ENCODE results near the gene SF3B6. TPM values are rescaled to one million over a fixed set of nuclear protein-coding genes. Genes with fewer than 3 reads are reported as not detected.
"Not testable (repeated sequence)": the region's sequence is repeated elsewhere in the genome, so short reads cannot be mapped to it uniquely, and the experiment has no call there.

The SF3B6 gene
- total and polyA plus RNA-seq, 2 donors (not counting 1 experiment from before 2014, with no cell fraction given), result 134 to 210 TPM

- no peaks in the 10 kb centered on the region for H3K9me3 ChIP-seq (ENCODE audit: control insufficient read depth, insufficient read depth, low read depth, low read length)
- peaks cover 10% of the 10 kb centered on the region for H3K79me2 ChIP-seq (ENCODE audit: control insufficient read depth, insufficient read depth, low read length)
- DNase-seq (ENCODE audit: low read depth in 2 of 2), result peak; percentile 98 to 100
- no peaks in the 10 kb centered on the region for H3K36me3 ChIP-seq (ENCODE audit: control insufficient read depth, insufficient read depth, low read length)
- TF ChIP-seq CTCF (conservative IDR thresholded peaks at IDR 0.05 in 1 of 2, IDR thresholded peaks at IDR 0.05 in 1 of 2; ENCODE audit: low read depth in 1 of 2, low read length in 2 of 2), result no peak
- TF ChIP-seq EZH2 (IDR thresholded peaks at IDR 0.05; ENCODE audit: low read length, missing control alignments), result no peak
- H3K4me3 ChIP-seq (replicated peaks in 1 of 4; ENCODE audit: control extremely low read depth in 1 of 4, insufficient read depth in 1 of 4, low read depth in 3 of 4, low read length in 4 of 4), result peak within 1 kb of the TSS; percentile 78 to 97 (median 83)
- H3K4me1 ChIP-seq (ENCODE audit: control insufficient read depth, extremely low read depth, insufficient read depth, low read length), result peaks cover 2% of the 10 kb centered on the region
- peak within 1 kb of the TSS; percentile 85 for H2AFZ ChIP-seq (ENCODE audit: low read length)
- no peaks in the 10 kb centered on the region for H4K20me1 ChIP-seq (ENCODE audit: control insufficient read depth, extremely low read depth, insufficient read depth, low read length)
- H3K4me2 ChIP-seq (ENCODE audit: extremely low read depth, insufficient read depth, low read length), result peak within 1 kb of the TSS; percentile 85
- no peak within 1 kb of the TSS for H3K27ac ChIP-seq (ENCODE audit: insufficient read depth, low read length)
- H3K27me3 ChIP-seq (ENCODE audit: control insufficient read depth, insufficient read depth, low read length), result no peaks in the 10 kb centered on the region
- H3K9ac ChIP-seq (ENCODE audit: insufficient read depth, low read length), result peak within 1 kb of the TSS; percentile 50
Observed at GRCh38 chr2:24046930-24047702, 29.0 kb downstream of the SF3B6 start, which contains the start of gene WDCP. WDCP (minus strand) TSS chr2:24047391; CDS start chr2:24039494, 7,897 bp downstream.

GRCh38 chr2:24046599-24046929, 29.6 kb downstream of the SF3B6 start:
- peak overlapping the region; percentile 78 to 97 (median 83) for H3K4me3 ChIP-seq (replicated peaks in 1 of 4; ENCODE audit: control extremely low read depth in 1 of 4, insufficient read depth in 1 of 4, low read depth in 3 of 4, low read length in 4 of 4)
- H3K27me3 ChIP-seq (ENCODE audit: control insufficient read depth, insufficient read depth, low read length), result no peaks in the 10 kb centered on the region
- DNase-seq (ENCODE audit: low read depth in 2 of 2), result peak in 1 of 2 donors; percentile 5
- TF ChIP-seq EZH2 (IDR thresholded peaks at IDR 0.05; ENCODE audit: low read length, missing control alignments) (no peak), CTCF (conservative IDR thresholded peaks at IDR 0.05 in 1 of 2, IDR thresholded peaks at IDR 0.05 in 1 of 2; ENCODE audit: low read depth in 1 of 2, low read length in 2 of 2) (no peak)
- peaks cover 10% of the 10 kb centered on the region for H3K79me2 ChIP-seq (ENCODE audit: control insufficient read depth, insufficient read depth, low read length)
- peak overlapping the region; percentile 85 for H2AFZ ChIP-seq (ENCODE audit: low read length)
- H4K20me1 ChIP-seq (ENCODE audit: control insufficient read depth, extremely low read depth, insufficient read depth, low read length), result no peaks in the 10 kb centered on the region
- peaks cover 2% of the 10 kb centered on the region for H3K4me1 ChIP-seq (ENCODE audit: control insufficient read depth, extremely low read depth, insufficient read depth, low read length)
- no peak overlapping the region for H3K27ac ChIP-seq (ENCODE audit: insufficient read depth, low read length)
- H3K9ac ChIP-seq (ENCODE audit: insufficient read depth, low read length), result peak overlapping the region; percentile 50
- H3K4me2 ChIP-seq (ENCODE audit: extremely low read depth, insufficient read depth, low read length), result peak overlapping the region; percentile 85
- H3K36me3 ChIP-seq (ENCODE audit: control insufficient read depth, insufficient read depth, low read length), result no peaks in the 10 kb centered on the region
- no peaks in the 10 kb centered on the region for H3K9me3 ChIP-seq (ENCODE audit: control insufficient read depth, insufficient read depth, low read depth, low read length)

GRCh38 chr2:24045511-24046508, 30.3 kb downstream of the SF3B6 start:
- H3K4me1 ChIP-seq (ENCODE audit: control insufficient read depth, extremely low read depth, insufficient read depth, low read length), result peaks cover 2% of the 10 kb centered on the region
- H2AFZ ChIP-seq (ENCODE audit: low read length), result no peak overlapping the region
- peak overlapping the region; percentile 20 for H3K9ac ChIP-seq (ENCODE audit: insufficient read depth, low read length)
- no peaks in the 10 kb centered on the region for H4K20me1 ChIP-seq (ENCODE audit: control insufficient read depth, extremely low read depth, insufficient read depth, low read length)
- no peak overlapping the region for H3K27ac ChIP-seq (ENCODE audit: insufficient read depth, low read length)
- DNase-seq (ENCODE audit: low read depth in 2 of 2), result no peak
- H3K4me2 ChIP-seq (ENCODE audit: extremely low read depth, insufficient read depth, low read length), result peak overlapping the region; percentile 85
- H3K4me3 ChIP-seq (replicated peaks in 1 of 4; ENCODE audit: control extremely low read depth in 1 of 4, insufficient read depth in 1 of 4, low read depth in 3 of 4, low read length in 4 of 4), result peak overlapping the region; percentile 78 to 97 (median 83)
- TF ChIP-seq EZH2 (IDR thresholded peaks at IDR 0.05; ENCODE audit: low read length, missing control alignments), result no peak
- TF ChIP-seq CTCF (conservative IDR thresholded peaks at IDR 0.05 in 1 of 2, IDR thresholded peaks at IDR 0.05 in 1 of 2; ENCODE audit: low read depth in 1 of 2, low read length in 2 of 2), result no peak
- peaks cover 10% of the 10 kb centered on the region for H3K79me2 ChIP-seq (ENCODE audit: control insufficient read depth, insufficient read depth, low read length)
- H3K27me3 ChIP-seq (ENCODE audit: control insufficient read depth, insufficient read depth, low read length), result no peaks in the 10 kb centered on the region
- no peaks in the 10 kb centered on the region for H3K36me3 ChIP-seq (ENCODE audit: control insufficient read depth, insufficient read depth, low read length)
- H3K9me3 ChIP-seq (ENCODE audit: control insufficient read depth, insufficient read depth, low read depth, low read length), result no peaks in the 10 kb centered on the region

- H3K4me2 ChIP-seq (ENCODE audit: extremely low read depth, insufficient read depth, low read length); H3K9ac ChIP-seq (ENCODE audit: insufficient read depth, low read length); H3K36me3 ChIP-seq (ENCODE audit: control insufficient read depth, insufficient read depth, low read length); H4K20me1 ChIP-seq (ENCODE audit: control insufficient read depth, extremely low read depth, insufficient read depth, low read length); H3K9me3 ChIP-seq (ENCODE audit: control insufficient read depth, insufficient read depth, low read depth, low read length); DNase-seq (ENCODE audit: low read depth in 2 of 2); H3K27me3 ChIP-seq (ENCODE audit: control insufficient read depth, insufficient read depth, low read length); H3K4me1 ChIP-seq (ENCODE audit: control insufficient read depth, extremely low read depth, insufficient read depth, low read length); H2AFZ ChIP-seq (ENCODE audit: low read length); H3K27ac ChIP-seq (ENCODE audit: insufficient read depth, low read length); H3K4me3 ChIP-seq (replicated peaks in 1 of 4; ENCODE audit: control extremely low read depth in 1 of 4, insufficient read depth in 1 of 4, low read depth in 3 of 4, low read length in 4 of 4); H3K79me2 ChIP-seq (ENCODE audit: control insufficient read depth, insufficient read depth, low read length): not testable (repeated sequence)
Observed at GRCh38 chr2:24043133-24043532, 33.0 kb downstream of the SF3B6 start.

Data from fibroblast of lung (primary cell).